HEK293T (cell line): ENCODE results near the gene ITGB3.

Experiments
- ARNT ChIP-seq: fragments of 450-650 bp; IDR thresholded peaks from 2 replicates; pipeline ENCODE4 v1.6.1; 2017; ENCODE audit warnings: mild to moderate bottlenecking
- BHLHE40 ChIP-seq: fragments of 450-650 bp; IDR thresholded peaks from 2 replicates; pipeline ENCODE4 v1.6.1; 2016; ENCODE audit warnings: mild to moderate bottlenecking, moderate library complexity, borderline replicate concordance
- FOXA1 ChIP-seq: fragments of 450-650 bp; IDR thresholded peaks from 2 replicates; pipeline ENCODE4 v1.6.1; 2016; ENCODE audit warnings: mild to moderate bottlenecking
- FOXK2 ChIP-seq: fragments of 450-650 bp; IDR thresholded peaks from 2 replicates; pipeline ENCODE4 v1.6.1; 2016; ENCODE audit warnings: mild to moderate bottlenecking
- PKNOX1 ChIP-seq: fragments of 450-650 bp; IDR thresholded peaks from 2 replicates; pipeline ENCODE4 v1.6.1; 2016
- SP1 ChIP-seq: fragments of 450-650 bp; IDR thresholded peaks from 2 replicates; pipeline ENCODE4 v1.6.1; 2017

GRCh38 chr17:47279062-47279801 is 25.6 kb downstream of the ITGB3 start:
- no peak for TF ChIP-seq BHLHE40
- no peak for TF ChIP-seq FOXK2
- TF ChIP-seq SP1: no peak
- no peak for TF ChIP-seq PKNOX1
- TF ChIP-seq ARNT: no peak
- TF ChIP-seq FOXA1: no peak
